Stimulated activated CD4-positive, alpha-beta T cell treated with anti-CD3 and anti-CD28 coated beads, Interleukin-1b, Interleukin-23, amount 100 ng/mL, for 48 hours (primary cell): ENCODE data around the gene MAPKAPK5.
"Not testable (repeated sequence)": the region's sequence is repeated elsewhere in the genome, so short reads cannot be mapped to it uniquely, and the experiment has no call there.

Source experiments
- DNase-seq: peaks from one replicate; pipeline ENCODE4 v3.0.0-alpha.2; 2020

The MAPKAPK5 gene

DNA sequence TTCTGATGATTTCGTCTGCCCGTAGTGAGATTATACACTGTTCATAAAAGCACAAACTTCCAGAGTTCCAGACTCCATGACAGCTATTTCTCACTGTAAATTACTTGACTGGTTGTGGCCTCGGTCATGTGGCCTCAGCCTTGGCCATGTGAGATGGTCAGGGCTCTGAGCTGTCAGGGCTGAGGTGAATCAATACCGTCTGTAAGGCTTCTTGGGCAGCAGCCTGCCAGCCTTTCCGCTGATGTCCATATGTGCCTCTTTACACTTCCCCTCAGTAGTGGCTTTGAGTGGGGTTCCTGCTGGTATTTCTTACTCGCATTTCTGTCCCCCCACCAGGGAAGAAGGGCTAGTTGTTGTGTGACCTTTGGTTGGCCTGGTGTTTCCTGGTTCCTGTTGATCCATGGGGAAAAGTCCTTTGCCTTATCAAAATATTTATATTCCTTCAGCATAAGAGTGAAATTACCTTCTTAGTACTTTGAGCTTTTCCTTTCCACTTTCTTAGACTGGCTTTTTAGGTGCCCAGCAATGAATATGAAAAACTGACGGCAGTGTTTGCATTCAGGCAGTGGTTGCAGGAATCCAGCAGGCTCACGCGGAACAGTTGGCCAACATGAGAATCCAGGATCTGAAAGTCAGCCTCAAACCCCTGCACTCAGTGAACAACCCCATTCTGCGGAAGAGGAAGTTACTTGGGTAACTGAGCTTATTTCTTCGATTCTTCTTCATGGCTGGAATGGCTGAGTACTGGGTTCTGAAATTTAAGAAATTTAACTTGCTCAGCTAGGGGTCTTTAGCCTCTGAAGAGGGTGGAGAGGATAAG lies 46.1 kb downstream of the MAPKAPK5 start:
- DNase-seq: no peak

DNA sequence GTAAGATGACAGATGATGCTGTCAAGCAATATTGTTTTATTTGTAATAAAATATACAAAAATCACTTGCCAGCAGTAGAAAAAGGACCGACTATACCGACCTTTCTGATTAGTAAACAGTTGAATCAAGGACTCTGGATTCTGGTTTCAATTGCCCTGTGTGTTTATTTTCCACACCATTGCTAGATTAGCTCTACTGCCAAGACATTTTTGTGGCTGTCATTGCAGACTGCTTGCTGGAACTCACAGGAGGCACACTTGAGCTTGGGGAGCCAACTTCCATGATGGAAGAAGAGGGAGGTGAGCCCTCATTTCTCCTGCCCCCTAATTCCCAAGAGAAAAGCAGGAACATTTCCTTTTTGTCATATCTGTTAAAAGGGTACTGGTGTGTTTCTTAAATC lies 51.3 kb downstream of the MAPKAPK5 start:
- no peak for DNase-seq

- no peak for DNase-seq
Measured at GRCh38 chr12:111894556-111894955, 52.5 kb downstream of the MAPKAPK5 start.

- DNase-seq: no peak
Measured at GRCh38 chr12:111901182-111901581, 59.2 kb downstream of the MAPKAPK5 start.

- no peak for DNase-seq
Measured at GRCh38 chr12:111904446-111904975, 62.5 kb downstream of the MAPKAPK5 start.

DNA sequence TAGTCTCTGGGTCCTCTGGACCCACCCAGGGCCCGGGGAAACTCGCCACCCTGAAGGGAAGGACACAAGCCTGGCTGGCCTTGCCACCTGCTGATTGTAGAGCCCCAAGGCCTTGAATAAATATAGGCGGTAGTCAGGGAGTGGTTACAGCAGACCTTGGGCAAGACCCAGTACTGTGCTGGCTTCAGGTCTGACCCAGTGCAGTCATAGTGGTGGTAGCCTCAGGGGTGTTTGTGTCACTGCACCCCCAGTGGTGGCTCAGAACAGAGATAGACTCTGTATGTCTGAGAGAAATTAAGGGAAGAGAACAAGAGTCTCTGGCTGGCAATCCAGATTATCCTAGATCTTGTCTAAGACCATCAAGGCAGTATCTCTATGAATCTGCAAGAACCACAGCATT lies 63.5 kb downstream of the MAPKAPK5 start:
- no peak for DNase-seq

- DNase-seq: no peak
Measured at GRCh38 chr12:111907740-111908139, 65.7 kb downstream of the MAPKAPK5 start.

- DNase-seq: no peak
Measured at GRCh38 chr12:111925171-111925570, 83.1 kb downstream of the MAPKAPK5 start.

DNA sequence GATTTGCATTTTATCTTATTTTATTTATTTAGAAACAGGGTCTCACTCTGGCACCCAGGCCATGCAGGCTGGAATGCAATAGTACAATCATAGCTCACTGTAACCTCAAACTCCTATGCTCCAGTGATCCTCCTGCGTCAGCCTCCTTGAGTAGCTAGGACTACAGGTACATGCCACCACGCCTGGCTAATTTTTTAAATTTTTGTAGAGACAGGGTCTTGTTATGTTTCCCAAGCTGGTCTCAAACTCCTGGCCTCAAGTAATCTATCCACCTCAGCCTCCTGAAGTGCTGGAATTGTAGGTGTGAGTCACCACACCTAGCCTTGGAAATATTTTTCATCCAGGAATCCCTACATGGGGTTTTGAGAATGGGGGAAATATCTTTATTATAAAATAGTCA lies 84.6 kb downstream of the MAPKAPK5 start:
- no peak for DNase-seq

GRCh38 chr12:111927346-111927745 lies 85.3 kb downstream of the MAPKAPK5 start:
- no peak for DNase-seq

DNA sequence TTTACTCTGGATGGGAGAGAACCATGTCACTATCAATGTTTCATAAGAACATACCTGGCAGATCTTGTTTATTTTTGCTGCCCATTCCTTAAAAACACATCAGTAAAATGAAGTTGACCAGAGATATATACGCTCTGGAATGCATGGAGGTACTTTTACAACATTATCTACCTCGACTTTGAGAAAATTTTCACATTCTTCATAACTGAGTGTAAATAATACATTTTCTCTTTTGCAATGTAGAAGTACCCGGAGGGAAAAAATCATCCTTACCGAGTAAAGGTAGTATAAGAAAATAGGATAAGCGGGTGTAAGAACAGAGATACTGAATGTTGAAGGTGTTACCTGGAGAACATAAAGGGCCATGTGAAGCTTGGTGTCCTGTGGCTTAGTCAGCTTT lies 90.2 kb downstream of the MAPKAPK5 start:
- no peak for DNase-seq

DNA sequence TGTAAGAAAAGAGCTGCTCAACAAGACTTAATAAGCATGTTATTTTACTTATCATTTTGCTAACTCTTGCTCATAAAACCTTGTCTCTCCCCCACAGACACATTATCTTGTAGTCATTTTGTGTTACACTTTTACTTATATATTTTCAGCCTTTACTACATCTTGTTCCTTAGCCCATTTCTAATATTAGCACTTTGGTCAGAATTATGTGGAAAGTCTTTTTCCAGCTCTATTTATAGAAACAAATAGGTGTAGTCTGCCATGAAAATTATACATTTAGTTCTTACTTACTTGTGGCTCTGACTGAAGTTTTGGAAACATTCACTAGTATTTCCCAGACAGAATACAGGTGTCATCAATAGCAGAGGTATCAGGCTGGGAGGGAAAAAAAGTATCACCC lies 94.8 kb downstream of the MAPKAPK5 start:
- DNase-seq: no peak

- DNase-seq: no peak
Measured at GRCh38 chr12:111937429-111937828, 95.4 kb downstream of the MAPKAPK5 start.

DNA sequence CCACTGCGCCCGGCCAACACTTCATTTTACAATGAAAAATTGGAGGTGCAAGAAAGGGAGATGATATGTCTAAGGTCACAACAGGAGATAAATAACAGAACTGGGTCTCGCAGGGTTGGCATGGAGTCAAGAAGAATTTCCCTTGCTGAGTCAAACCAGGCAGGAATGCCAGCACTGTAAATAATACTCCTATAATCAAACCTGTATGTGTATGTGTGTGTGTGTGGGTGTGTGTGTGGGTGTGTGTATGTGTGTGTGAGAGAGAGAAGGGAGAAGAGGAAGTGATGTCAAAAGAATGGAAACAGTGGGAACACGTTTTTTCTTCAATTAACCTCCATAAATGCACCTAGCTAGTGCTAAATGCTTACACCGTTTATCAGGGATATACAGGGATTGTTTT lies 100.5 kb downstream of the MAPKAPK5 start:
- no peak for DNase-seq

GRCh38 chr12:111943929-111944328 lies 101.9 kb downstream of the MAPKAPK5 start:
- DNase-seq: no peak

DNA sequence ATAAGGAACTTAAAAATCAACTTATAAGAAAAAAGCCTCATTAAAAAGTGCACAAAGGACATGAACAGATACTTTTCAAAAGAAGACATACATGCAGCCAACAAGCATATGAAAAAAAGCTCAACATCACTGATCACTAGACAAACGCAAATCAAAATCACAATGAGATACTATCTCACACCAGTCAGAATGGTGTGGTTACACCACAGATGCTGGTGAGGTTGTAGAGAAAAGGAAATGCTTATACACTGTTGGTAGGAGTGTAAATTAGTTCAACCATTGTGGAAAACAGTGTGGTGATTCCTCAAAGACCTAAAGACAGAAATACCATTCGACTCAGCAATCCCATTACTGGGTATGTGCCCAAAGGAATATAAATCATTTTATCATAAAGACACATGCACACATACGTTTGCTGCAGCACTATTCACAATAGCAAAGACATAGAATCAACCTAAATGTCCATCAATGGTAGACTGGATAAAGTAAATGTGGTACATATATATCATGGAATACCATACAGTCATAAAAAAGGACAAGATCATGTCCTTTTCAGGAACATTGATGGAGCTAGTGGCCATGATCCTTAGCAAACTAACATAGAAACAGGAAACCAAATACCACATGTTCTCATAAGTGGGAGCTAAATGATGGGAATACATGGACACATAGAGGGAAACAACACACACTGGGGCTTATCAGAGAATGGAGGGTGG lies 109.1 kb downstream of the MAPKAPK5 start:
- DNase-seq: not testable (repeated sequence)
